Suprapubic skin (tissue), 4 donors: ENCODE results near the gene UGT2B11.
"Not testable (repeated sequence)": the region's sequence is repeated elsewhere in the genome, so short reads cannot be mapped to it uniquely, and the experiment has no call there.

Experiments
- POLR2A ChIP-seq, 2 donors: fragments of 450-650 bp; IDR thresholded peaks; one replicate each; pipeline ENCODE4 v1.6.1; 2017; ENCODE audit warnings: antibody characterized with exemption in 2 of 2, mild to moderate bottlenecking in 2 of 2, moderate library complexity in 2 of 2
- POLR2AphosphoS5 ChIP-seq, 3 donors: sonication (generic); formaldehyde crosslinking; IDR thresholded peaks; one replicate each; pipeline ENCODE4 v1.6.1; 2017; ENCODE audit warnings: antibody characterized with exemption in 3 of 3
- TF ChIP-seq, protein P1 (sequence below), 2 donors: fragments of 200-600 bp in 1 of 2; fragments of 450-650 bp in 1 of 2; sonication (generic) in 1 of 2; IDR thresholded peaks; one replicate each; pipeline ENCODE4 v1.5.1; 2016 to 2019; ENCODE audit warnings: antibody characterized with exemption in 2 of 2, mild to moderate bottlenecking in 1 of 2, moderate library complexity in 1 of 2

DNA sequence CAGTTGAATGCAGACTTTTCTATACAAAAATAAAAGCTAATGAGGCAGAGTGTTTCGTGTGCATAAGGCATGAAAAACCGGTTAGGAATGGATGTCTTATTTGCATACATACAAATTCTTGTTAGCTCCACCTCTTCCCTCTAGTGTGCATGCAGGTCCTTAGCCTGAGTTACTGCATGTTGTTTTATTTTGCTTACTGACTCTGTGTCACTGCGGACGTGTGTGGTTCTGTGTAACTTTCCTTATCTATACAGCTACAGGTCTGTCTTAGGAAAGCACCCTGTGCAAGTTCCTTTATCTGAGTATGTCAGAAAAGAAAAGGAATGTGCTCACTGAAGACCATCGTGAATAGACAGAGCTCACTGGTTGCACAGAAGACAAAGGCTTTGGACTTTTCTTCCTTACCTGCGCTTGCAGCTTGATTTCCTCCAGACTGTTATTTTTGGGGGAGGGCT lies 35.8 kb downstream of the UGT2B11 start:
- TF ChIP-seq, protein P1, sequence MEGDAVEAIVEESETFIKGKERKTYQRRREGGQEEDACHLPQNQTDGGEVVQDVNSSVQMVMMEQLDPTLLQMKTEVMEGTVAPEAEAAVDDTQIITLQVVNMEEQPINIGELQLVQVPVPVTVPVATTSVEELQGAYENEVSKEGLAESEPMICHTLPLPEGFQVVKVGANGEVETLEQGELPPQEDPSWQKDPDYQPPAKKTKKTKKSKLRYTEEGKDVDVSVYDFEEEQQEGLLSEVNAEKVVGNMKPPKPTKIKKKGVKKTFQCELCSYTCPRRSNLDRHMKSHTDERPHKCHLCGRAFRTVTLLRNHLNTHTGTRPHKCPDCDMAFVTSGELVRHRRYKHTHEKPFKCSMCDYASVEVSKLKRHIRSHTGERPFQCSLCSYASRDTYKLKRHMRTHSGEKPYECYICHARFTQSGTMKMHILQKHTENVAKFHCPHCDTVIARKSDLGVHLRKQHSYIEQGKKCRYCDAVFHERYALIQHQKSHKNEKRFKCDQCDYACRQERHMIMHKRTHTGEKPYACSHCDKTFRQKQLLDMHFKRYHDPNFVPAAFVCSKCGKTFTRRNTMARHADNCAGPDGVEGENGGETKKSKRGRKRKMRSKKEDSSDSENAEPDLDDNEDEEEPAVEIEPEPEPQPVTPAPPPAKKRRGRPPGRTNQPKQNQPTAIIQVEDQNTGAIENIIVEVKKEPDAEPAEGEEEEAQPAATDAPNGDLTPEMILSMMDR (IDR thresholded peaks at IDR 0.05): not testable (repeated sequence)
- TF ChIP-seq POLR2AphosphoS5, POLR2A (IDR thresholded peaks at IDR 0.05): not testable (repeated sequence)
